GM12878 (cell line): ENCODE measurements around the gene ANTXR2. TPM values are rescaled to one million over a fixed set of nuclear protein-coding genes. Genes with fewer than 3 reads are reported as not detected.

Experiments
- ATAC-seq: fragments of 200-7000 bp; cut with Tn5 transposase; 3 replicates; pipeline ENCODE4 v1.9.1; 2020; ENCODE audit warnings: mild to moderate bottlenecking, moderate library complexity
- BruUV-seq: library from RNA; stranded (reverse); fragments of 400-500 nt; replicated peaks from 2 replicates; lab custom pipeline; 2021; lab: Mats Ljungman, UMichigan
- CTCF ChIA-PET: fragments of 300-600 bp; sonication (Branson Sonifier 250); formaldehyde crosslinking; extraction: SDS; loops from one replicate; lab custom pipeline; 2021; ENCODE audit warnings: inconsistent platforms; lab: Yijun Ruan, JAX
- POLR2A ChIA-PET: fragments of 350-600 bp; formaldehyde crosslinking; extraction: SDS; loops from one replicate; lab custom pipeline; 2021; ENCODE audit warnings: inconsistent platforms; lab: Charles Lee
- RAD21 ChIA-PET: fragments of 300-600 bp; sonication (Branson Sonifier 250); formaldehyde crosslinking; loops from one replicate; lab custom pipeline; 2023; ENCODE audit warnings: antibody characterized with exemption; ENCODE audit not compliant: unreplicated experiment; lab: Charles Lee
- SMC1A ChIA-PET: fragments of 300-600 bp; sonication (Branson Sonifier 250); formaldehyde crosslinking; loops from one replicate; lab custom pipeline; 2023; ENCODE audit not compliant: unreplicated experiment, uncharacterized antibody; lab: Charles Lee
- DNase-seq: peaks from one replicate; pipeline ENCODE4 v3.0.0-alpha.2; 2011; ENCODE audit warnings: low read depth, low spot score
- FAIRE-seq: peaks from 3 replicates; lab custom pipeline; 2011; peaks lifted over from hg19 to GRCh38; lab: Jason Lieb, UNC
- H2AFZ ChIP-seq: 2 replicates; pipeline ENCODE4 v1.6.0; 2011; ENCODE audit warnings: low read depth, low read length, control low read depth; ENCODE audit not compliant: control insufficient read depth
- H3K27ac ChIP-seq: 2 replicates; pipeline ENCODE4 v1.5.1; 2011; ENCODE audit warnings: control low read depth; ENCODE audit not compliant: control insufficient read depth, insufficient read depth
- H3K27me3 ChIP-seq, 2 experiments: replicated peaks in 1 of 2; 2 replicates each; pipeline versions ENCODE4 v1.6.0 to v1.6.1; 2011; ENCODE audit warnings: low read length in 1 of 2; ENCODE audit not compliant: control insufficient read depth in 2 of 2, insufficient read depth in 2 of 2
- H3K36me3 ChIP-seq, 2 experiments: 2 replicates each; pipeline ENCODE4 v1.5.1; 2011; ENCODE audit warnings: low read length in 1 of 2; ENCODE audit not compliant: control insufficient read depth in 2 of 2, insufficient read depth in 2 of 2
- H3K4me1 ChIP-seq: 2 replicates; pipeline ENCODE4 v1.6.1; 2011; ENCODE audit warnings: mild to moderate bottlenecking, low read length, moderate library complexity, mixed read lengths; ENCODE audit not compliant: control insufficient read depth, insufficient read depth
- H3K4me2 ChIP-seq: 2 replicates; pipeline ENCODE4 v1.6.0; 2011; ENCODE audit warnings: control low read depth; ENCODE audit not compliant: control insufficient read depth, insufficient read depth
- H3K4me3 ChIP-seq: fragments of 200-600 bp; sonication (generic); 2 replicates; pipeline ENCODE4 v1.5.1; 2016
- H3K79me2 ChIP-seq: 2 replicates; pipeline ENCODE4 v1.6.0; 2011; ENCODE audit warnings: low read length; ENCODE audit not compliant: control insufficient read depth, insufficient read depth
- H3K9ac ChIP-seq: 2 replicates; pipeline ENCODE4 v1.8.0; 2011; ENCODE audit warnings: low read length, control low read depth, mixed read lengths; ENCODE audit not compliant: control insufficient read depth, insufficient read depth
- H3K9me3 ChIP-seq: replicated peaks from 3 replicates; pipeline ENCODE4 v1.5.1; 2011; ENCODE audit warnings: mild to moderate bottlenecking, low read length; ENCODE audit not compliant: control insufficient read depth, insufficient read depth
- H4K20me1 ChIP-seq: 2 replicates; pipeline ENCODE4 v1.6.0; 2011; ENCODE audit not compliant: control insufficient read depth, insufficient read depth
- EED ChIP-seq: sonication (generic); IDR thresholded peaks from 2 replicates; pipeline ENCODE4 v1.6.1; 2016; ENCODE audit warnings: antibody characterized with exemption, low read depth
- EP300 ChIP-seq, 2 experiments: fragments of 150-350 bp in 1 of 2; IDR thresholded peaks; 2 replicates each; pipeline ENCODE4 v1.6.1; 2011 to 2012; ENCODE audit warnings: low read depth in 2 of 2, low read length in 2 of 2, borderline replicate concordance in 1 of 2, improper control_type of control experiment in 1 of 2, inconsistent platforms in 1 of 2; ENCODE audit not compliant: control insufficient read depth in 1 of 2
- ETV6 ChIP-seq, 2 experiments: fragments of 450-650 bp in 1 of 2; IDR thresholded peaks in 1 of 2; conservative IDR thresholded peaks in 1 of 2; 2 replicates each; pipeline ENCODE4 v1.6.1; 2014; ENCODE audit warnings: antibody characterized with exemption in 1 of 2, borderline replicate concordance in 1 of 2, low read depth in 1 of 2, mild to moderate bottlenecking in 1 of 2, moderate library complexity in 1 of 2
- FOXM1 ChIP-seq: IDR thresholded peaks from 2 replicates; pipeline ENCODE4 v1.6.1; 2012; ENCODE audit warnings: low read depth, mild to moderate bottlenecking, inconsistent platforms, low read length, moderate library complexity
- MEF2A ChIP-seq: IDR thresholded peaks from 2 replicates; pipeline ENCODE4 v1.6.1; 2011; ENCODE audit warnings: low read depth, mild to moderate bottlenecking, low read length, moderate library complexity; ENCODE audit not compliant: insufficient read depth
- NFYB ChIP-seq: IDR thresholded peaks from 2 replicates; pipeline ENCODE4 v1.6.1; 2011; ENCODE audit warnings: low read depth, mild to moderate bottlenecking, low read length, improper control_type of control experiment, moderate library complexity; ENCODE audit not compliant: insufficient read depth
- POU2F2 ChIP-seq: IDR thresholded peaks from 3 replicates; pipeline ENCODE4 v1.6.1; 2011; ENCODE audit warnings: low read depth, mild to moderate bottlenecking, low read length, borderline replicate concordance
- ZZZ3 ChIP-seq: IDR thresholded peaks from 2 replicates; pipeline ENCODE4 v1.6.1; 2011; ENCODE audit warnings: low read depth; ENCODE audit not compliant: control insufficient read depth, insufficient read length
- WGBS: methylation state at CpG from one replicate; pipeline ENCODE4 v1.1.6; 2016; ENCODE audit warnings: low lambda C conversion rate; ENCODE audit not compliant: insufficient replicate concordance, insufficient coverage; ENCODE audit errors: missing lambda C conversion rate; 5-methylcytosine and 5-hydroxymethylcytosine counted together
- in situ Hi-C: fragments of 300-500 bp; cut with MboI; formaldehyde crosslinking; loops from 9 replicates; pipeline ENCODE4 v1.14.3; 2018; ENCODE audit warnings: mixed read lengths
- intact Hi-C: fragments of 100-400 bp; cut with micrococcal nuclease; formaldehyde crosslinking; loops from one replicate; pipeline ENCODE4 v1.14.2; 2022; ENCODE audit not compliant: unreplicated experiment
- polyA plus RNA-seq, 11 experiments: library from polyadenylated mRNA; depleted of rRNA in 4 of 11; unstranded in 6 of 11; stranded (reverse) in 5 of 11; fragments of >200 nt; fragmentation: Nextera tagmentation in 4 of 11; fragmentation: Illumina TruSeq in 1 of 11; extraction: Ambion mirVana in 4 of 11; extraction: Trizol in 1 of 11; gene quantifications; 1 replicate in 1 of 11; 2 replicates in 10 of 11; pipeline versions ENCODE4 v1.2.1 to v1.2.3, GENCODE V29; 2011 to 2016; ENCODE audit warnings: inconsistent platforms in 2 of 11, missing spikeins in 2 of 11, low read depth in 1 of 11
- total RNA-seq, 4 experiments: library from RNA; depleted of rRNA in 3 of 4; stranded (reverse); fragments of >200 nt in 3 of 4; fragmentation: Illumina TruSeq in 1 of 4; extraction: Trizol in 1 of 4; gene quantifications; 2 replicates each; pipeline versions ENCODE4 v1.2.1 to v1.2.3, GENCODE V29; 2013 to 2021
- TF ChIP-seq, protein P1 (sequence below): fragments of 450-650 bp; formaldehyde crosslinking; IDR thresholded peaks from 2 replicates; pipeline ENCODE4 v1.4.0; 2022; ENCODE audit warnings: mild to moderate bottlenecking, moderate library complexity
- TF ChIP-seq, protein P2 (sequence below): fragments of 150-350 bp; IDR thresholded peaks from 2 replicates; pipeline ENCODE4 v1.6.1; 2014; ENCODE audit warnings: mild to moderate bottlenecking, low read depth, low read length
- TF ChIP-seq, protein P3 (sequence below): fragments of 450-650 bp; IDR thresholded peaks from 2 replicates; pipeline ENCODE4 v1.6.1; 2018; ENCODE audit warnings: mild to moderate bottlenecking, low read depth, moderate library complexity; ENCODE audit not compliant: partially characterized antibody
- TF ChIP-seq, protein P4 (sequence below): IDR thresholded peaks from 2 replicates; pipeline ENCODE4 v1.6.1; 2011; ENCODE audit warnings: borderline replicate concordance, low read depth, mild to moderate bottlenecking, moderate library complexity, mixed read lengths, low read length; ENCODE audit not compliant: insufficient read depth; ENCODE audit errors: extremely low read length
- TF ChIP-seq, protein P5 (sequence below): IDR thresholded peaks from 2 replicates; pipeline ENCODE4 v1.6.1; 2012; ENCODE audit warnings: low read depth, low read length, improper control_type of control experiment

The ANTXR2 gene
- total and polyA plus RNA-seq, 10 of the 15 experiments (the other 5 are each of a cell fraction or from before 2014, with no cell fraction given): 1.4 to 8.9 (median 5.7) TPM

DNA sequence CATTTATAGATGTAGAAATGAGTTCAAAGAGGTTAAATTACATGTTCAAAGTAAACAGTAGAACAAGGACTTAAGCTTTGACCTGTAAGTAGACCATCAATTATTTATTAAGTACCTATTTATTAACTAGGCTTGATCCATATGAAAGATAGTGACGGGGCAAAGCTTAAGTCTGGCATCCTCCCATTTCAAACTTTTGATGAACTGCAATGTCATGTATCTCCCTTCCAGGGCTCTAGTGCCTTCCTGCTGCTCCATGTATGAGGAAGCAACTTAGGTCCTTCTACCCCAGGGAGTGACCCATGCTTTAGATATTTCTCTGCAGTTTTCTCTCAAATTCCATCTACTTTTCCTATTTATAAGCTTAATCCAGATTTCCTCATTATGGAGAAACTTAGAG, 31.9 kb upstream of the ANTXR2 start:
- H3K9me3 ChIP-seq: no peaks in the 10 kb centered on the region
- intact Hi-C loops (no loop called here), in situ Hi-C loops (no loop called here)
- WGBS: 0% methylated on average over 1 of the region's 1 CpG
- no peak overlapping the region for H3K4me3 ChIP-seq
- no peaks in the 10 kb centered on the region for H3K27me3 ChIP-seq
- no peaks in the 10 kb centered on the region for H3K4me1 ChIP-seq
- ChIA-PET SMC1A (interaction anchor here (1.0 to 1.3 kb wide), 5 partner anchors 9 to 88 kb away, joined by 3 to 4 read pairs (median 4); no protein-coding TSS in a partner anchor), POLR2A (no interaction called here), RAD21 (no interaction called here), CTCF (interaction anchor here (2.5 kb wide), 1 partner anchor 21 kb away, joined by 8 read pairs; no protein-coding TSS in a partner anchor)
- H3K36me3 ChIP-seq: no peaks in the 10 kb centered on the region
- BruUV-seq: no TSS peak
- ATAC-seq (no peak), FAIRE-seq (no peak), DNase-seq (no peak)
- no peaks in the 10 kb centered on the region for H4K20me1 ChIP-seq
- H2AFZ ChIP-seq: no peak overlapping the region
- H3K9ac ChIP-seq: no peak overlapping the region
- no peak overlapping the region for H3K27ac ChIP-seq
- no peak overlapping the region for H3K4me2 ChIP-seq
- no peaks in the 10 kb centered on the region for H3K79me2 ChIP-seq
- TF ChIP-seq EED: no peak
- TF ChIP-seq, protein P1, sequence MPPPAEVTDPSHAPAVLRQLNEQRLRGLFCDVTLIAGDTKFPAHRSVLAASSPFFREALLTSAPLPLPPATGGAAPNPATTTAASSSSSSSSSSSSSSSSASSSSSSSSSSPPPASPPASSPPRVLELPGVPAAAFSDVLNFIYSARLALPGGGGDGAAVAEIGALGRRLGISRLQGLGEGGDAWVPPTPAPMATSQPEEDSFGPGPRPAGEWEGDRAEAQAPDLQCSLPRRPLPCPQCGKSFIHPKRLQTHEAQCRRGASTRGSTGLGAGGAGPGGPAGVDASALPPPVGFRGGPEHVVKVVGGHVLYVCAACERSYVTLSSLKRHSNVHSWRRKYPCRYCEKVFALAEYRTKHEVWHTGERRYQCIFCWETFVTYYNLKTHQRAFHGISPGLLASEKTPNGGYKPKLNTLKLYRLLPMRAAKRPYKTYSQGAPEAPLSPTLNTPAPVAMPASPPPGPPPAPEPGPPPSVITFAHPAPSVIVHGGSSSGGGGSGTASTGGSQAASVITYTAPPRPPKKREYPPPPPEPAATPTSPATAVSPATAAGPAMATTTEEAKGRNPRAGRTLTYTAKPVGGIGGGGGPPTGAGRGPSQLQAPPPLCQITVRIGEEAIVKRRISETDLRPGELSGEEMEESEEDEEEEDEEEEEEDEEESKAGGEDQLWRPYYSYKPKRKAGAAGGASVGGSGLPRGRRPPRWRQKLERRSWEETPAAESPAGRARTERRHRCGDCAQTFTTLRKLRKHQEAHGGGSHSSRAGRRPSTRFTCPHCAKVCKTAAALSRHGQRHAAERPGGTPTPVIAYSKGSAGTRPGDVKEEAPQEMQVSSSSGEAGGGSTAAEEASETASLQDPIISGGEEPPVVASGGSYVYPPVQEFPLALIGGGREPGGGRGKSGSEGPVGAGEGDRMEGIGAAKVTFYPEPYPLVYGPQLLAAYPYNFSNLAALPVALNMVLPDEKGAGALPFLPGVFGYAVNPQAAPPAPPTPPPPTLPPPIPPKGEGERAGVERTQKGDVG (CRISPR knock-in tag): no peak
- no peak for TF ChIP-seq MEF2A
- TF ChIP-seq, protein P2, sequence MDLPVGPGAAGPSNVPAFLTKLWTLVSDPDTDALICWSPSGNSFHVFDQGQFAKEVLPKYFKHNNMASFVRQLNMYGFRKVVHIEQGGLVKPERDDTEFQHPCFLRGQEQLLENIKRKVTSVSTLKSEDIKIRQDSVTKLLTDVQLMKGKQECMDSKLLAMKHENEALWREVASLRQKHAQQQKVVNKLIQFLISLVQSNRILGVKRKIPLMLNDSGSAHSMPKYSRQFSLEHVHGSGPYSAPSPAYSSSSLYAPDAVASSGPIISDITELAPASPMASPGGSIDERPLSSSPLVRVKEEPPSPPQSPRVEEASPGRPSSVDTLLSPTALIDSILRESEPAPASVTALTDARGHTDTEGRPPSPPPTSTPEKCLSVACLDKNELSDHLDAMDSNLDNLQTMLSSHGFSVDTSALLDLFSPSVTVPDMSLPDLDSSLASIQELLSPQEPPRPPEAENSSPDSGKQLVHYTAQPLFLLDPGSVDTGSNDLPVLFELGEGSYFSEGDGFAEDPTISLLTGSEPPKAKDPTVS: no peak
- TF ChIP-seq ZZZ3: no peak
- TF ChIP-seq, protein P3, sequence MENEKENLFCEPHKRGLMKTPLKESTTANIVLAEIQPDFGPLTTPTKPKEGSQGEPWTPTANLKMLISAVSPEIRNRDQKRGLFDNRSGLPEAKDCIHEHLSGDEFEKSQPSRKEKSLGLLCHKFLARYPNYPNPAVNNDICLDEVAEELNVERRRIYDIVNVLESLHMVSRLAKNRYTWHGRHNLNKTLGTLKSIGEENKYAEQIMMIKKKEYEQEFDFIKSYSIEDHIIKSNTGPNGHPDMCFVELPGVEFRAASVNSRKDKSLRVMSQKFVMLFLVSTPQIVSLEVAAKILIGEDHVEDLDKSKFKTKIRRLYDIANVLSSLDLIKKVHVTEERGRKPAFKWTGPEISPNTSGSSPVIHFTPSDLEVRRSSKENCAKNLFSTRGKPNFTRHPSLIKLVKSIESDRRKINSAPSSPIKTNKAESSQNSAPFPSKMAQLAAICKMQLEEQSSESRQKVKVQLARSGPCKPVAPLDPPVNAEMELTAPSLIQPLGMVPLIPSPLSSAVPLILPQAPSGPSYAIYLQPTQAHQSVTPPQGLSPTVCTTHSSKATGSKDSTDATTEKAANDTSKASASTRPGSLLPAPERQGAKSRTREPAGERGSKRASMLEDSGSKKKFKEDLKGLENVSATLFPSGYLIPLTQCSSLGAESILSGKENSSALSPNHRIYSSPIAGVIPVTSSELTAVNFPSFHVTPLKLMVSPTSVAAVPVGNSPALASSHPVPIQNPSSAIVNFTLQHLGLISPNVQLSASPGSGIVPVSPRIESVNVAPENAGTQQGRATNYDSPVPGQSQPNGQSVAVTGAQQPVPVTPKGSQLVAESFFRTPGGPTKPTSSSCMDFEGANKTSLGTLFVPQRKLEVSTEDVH: no peak
- TF ChIP-seq ETV6 (conservative IDR thresholded peaks at IDR 0.05 in 1 of 2, IDR thresholded peaks at IDR 0.05 in 1 of 2; ENCODE audit: borderline replicate concordance in 1 of 2, low read depth in 1 of 2): no peak
- no peak for TF ChIP-seq NFYB
- TF ChIP-seq, protein P4, sequence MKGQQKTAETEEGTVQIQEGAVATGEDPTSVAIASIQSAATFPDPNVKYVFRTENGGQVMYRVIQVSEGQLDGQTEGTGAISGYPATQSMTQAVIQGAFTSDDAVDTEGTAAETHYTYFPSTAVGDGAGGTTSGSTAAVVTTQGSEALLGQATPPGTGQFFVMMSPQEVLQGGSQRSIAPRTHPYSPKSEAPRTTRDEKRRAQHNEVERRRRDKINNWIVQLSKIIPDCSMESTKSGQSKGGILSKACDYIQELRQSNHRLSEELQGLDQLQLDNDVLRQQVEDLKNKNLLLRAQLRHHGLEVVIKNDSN: no peak
- TF ChIP-seq EP300 (IDR thresholded peaks at IDR 0.05; ENCODE audit: borderline replicate concordance in 1 of 2, control insufficient read depth in 1 of 2, low read depth in 2 of 2, low read length in 2 of 2): no peak
- TF ChIP-seq POU2F2: no peak
- no peak for TF ChIP-seq FOXM1
- TF ChIP-seq, protein P5, sequence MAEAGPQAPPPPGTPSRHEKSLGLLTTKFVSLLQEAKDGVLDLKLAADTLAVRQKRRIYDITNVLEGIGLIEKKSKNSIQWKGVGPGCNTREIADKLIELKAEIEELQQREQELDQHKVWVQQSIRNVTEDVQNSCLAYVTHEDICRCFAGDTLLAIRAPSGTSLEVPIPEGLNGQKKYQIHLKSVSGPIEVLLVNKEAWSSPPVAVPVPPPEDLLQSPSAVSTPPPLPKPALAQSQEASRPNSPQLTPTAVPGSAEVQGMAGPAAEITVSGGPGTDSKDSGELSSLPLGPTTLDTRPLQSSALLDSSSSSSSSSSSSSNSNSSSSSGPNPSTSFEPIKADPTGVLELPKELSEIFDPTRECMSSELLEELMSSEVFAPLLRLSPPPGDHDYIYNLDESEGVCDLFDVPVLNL: no peak
